Smooth muscle cell (in vitro differentiated cells): Measurements from ENCODE around the gene ARHGAP24. TPM values are rescaled to one million over a fixed set of nuclear protein-coding genes. Genes with fewer than 3 reads are reported as not detected.

Source experiments
- DNase-seq: peaks from one replicate; lab custom pipeline; 2025; ENCODE audit not compliant: unreplicated experiment; lab: John Stamatoyannopoulos, UW
- H2AFZ ChIP-seq: fragments of 200-600 bp; sonication (generic); 2 replicates; pipeline ENCODE4 v1.6.0; 2016; ENCODE audit warnings: antibody characterized with exemption, low read depth, mild to moderate bottlenecking
- H3F3A ChIP-seq: fragments of 200-600 bp; sonication (generic); 2 replicates; pipeline ENCODE4 v1.6.0; 2017; ENCODE audit warnings: antibody characterized with exemption, low read depth
- H3K27ac ChIP-seq: fragments of 200-600 bp; sonication (generic); 2 replicates; pipeline ENCODE4 v1.5.1; 2016; ENCODE audit warnings: low read depth, mild to moderate bottlenecking
- H3K27me3 ChIP-seq: fragments of 200-600 bp; sonication (generic); 2 replicates; pipeline ENCODE4 v1.6.1; 2016; ENCODE audit warnings: low read depth, mild to moderate bottlenecking
- H3K36me3 ChIP-seq: fragments of 200-600 bp; sonication (generic); 2 replicates; pipeline ENCODE4 v1.5.1; 2016; ENCODE audit warnings: low read depth
- H3K4me1 ChIP-seq: fragments of 200-600 bp; sonication (generic); 2 replicates; pipeline ENCODE4 v1.5.1; 2016; ENCODE audit warnings: low read depth
- H3K4me2 ChIP-seq: fragments of 200-600 bp; sonication (generic); 2 replicates; pipeline ENCODE4 v1.6.0; 2016; ENCODE audit warnings: mild to moderate bottlenecking
- H3K4me3 ChIP-seq: fragments of 200-600 bp; sonication (generic); 2 replicates; pipeline ENCODE4 v1.5.1; 2016; ENCODE audit warnings: mild to moderate bottlenecking
- H3K79me2 ChIP-seq: fragments of 200-600 bp; sonication (generic); 2 replicates; pipeline ENCODE4 v1.6.0; 2016; ENCODE audit warnings: low read depth, mild to moderate bottlenecking
- H3K9ac ChIP-seq: fragments of 200-600 bp; sonication (generic); 2 replicates; pipeline ENCODE4 v1.6.0; 2016; ENCODE audit warnings: low read depth
- H3K9me3 ChIP-seq: fragments of 200-600 bp; sonication (generic); replicated peaks from 2 replicates; pipeline ENCODE4 v1.5.1; 2016; ENCODE audit warnings: low read depth
- H4K20me1 ChIP-seq: fragments of 200-600 bp; sonication (generic); 2 replicates; pipeline ENCODE4 v1.6.0; 2016; ENCODE audit warnings: low read depth
- WGBS: methylation state at CpG from one replicate; pipeline ENCODE4 v1.1.7; 2016; ENCODE audit warnings: low lambda C conversion rate; 5-methylcytosine and 5-hydroxymethylcytosine counted together
- polyA plus RNA-seq: library from polyadenylated mRNA; unstranded; fragments of >200 nt; fragmentation: Nextera tagmentation; extraction: Ambion mirVana; gene quantifications from 2 replicates; pipeline ENCODE4 v1.2.1, GENCODE V29; 2016
- total RNA-seq: library from RNA; depleted of rRNA; stranded (reverse); fragments of >200 nt; gene quantifications from 2 replicates; pipeline ENCODE4 v1.2.3, GENCODE V29; 2014
- TF ChIP-seq, protein P1 (sequence below): fragments of 200-600 bp; sonication (generic); IDR thresholded peaks from 2 replicates; pipeline ENCODE4 v1.5.1; 2017; ENCODE audit warnings: borderline replicate concordance, mild to moderate bottlenecking, antibody characterized with exemption; ENCODE audit not compliant: insufficient read depth, poor library complexity, severe bottlenecking

Gene ARHGAP24
- total and polyA plus RNA-seq, 2 experiments from 2014 or later: 4.9 to 18.2 TPM

- Histone ChIP-seq H3K9me3 (no peaks in the 10 kb centered on the region), H3K4me1 (no peaks in the 10 kb centered on the region), H3F3A (no peaks in the 10 kb centered on the region), H3K4me3 (no peak overlapping the region), H3K27me3 (no peaks in the 10 kb centered on the region), H2AFZ (no peak overlapping the region), H3K9ac (no peak overlapping the region), H3K36me3 (no peaks in the 10 kb centered on the region), H4K20me1 (no peaks in the 10 kb centered on the region), H3K27ac (no peak overlapping the region), H3K79me2 (no peaks in the 10 kb centered on the region), H3K4me2 (no peak overlapping the region)
- no peak for DNase-seq
- 96% methylated on average over 1 of the region's 1 CpG for WGBS
- TF ChIP-seq, protein P1, sequence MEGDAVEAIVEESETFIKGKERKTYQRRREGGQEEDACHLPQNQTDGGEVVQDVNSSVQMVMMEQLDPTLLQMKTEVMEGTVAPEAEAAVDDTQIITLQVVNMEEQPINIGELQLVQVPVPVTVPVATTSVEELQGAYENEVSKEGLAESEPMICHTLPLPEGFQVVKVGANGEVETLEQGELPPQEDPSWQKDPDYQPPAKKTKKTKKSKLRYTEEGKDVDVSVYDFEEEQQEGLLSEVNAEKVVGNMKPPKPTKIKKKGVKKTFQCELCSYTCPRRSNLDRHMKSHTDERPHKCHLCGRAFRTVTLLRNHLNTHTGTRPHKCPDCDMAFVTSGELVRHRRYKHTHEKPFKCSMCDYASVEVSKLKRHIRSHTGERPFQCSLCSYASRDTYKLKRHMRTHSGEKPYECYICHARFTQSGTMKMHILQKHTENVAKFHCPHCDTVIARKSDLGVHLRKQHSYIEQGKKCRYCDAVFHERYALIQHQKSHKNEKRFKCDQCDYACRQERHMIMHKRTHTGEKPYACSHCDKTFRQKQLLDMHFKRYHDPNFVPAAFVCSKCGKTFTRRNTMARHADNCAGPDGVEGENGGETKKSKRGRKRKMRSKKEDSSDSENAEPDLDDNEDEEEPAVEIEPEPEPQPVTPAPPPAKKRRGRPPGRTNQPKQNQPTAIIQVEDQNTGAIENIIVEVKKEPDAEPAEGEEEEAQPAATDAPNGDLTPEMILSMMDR: no peak
Observed at GRCh38 chr4:85684676-85685075, 209.7 kb downstream of the ARHGAP24 start.

DNA sequence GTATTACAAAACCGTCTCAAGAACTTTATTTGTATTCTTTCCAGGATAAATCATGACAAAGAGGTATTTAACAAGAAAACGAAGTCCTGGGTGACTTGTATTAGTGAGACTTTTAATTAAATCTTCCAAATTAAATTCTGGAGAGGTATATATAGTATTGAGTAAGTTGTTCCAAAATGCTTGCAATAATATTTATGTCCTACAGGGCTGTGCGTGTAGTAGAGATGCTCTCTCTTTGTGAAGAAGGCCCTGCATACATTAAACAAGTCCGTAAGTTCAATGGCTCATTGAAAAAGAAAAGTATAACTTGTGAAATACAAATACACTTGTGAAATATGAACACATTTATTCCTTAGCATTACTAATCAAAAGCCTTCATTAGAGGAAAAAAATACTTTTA, 211.4 kb downstream of the ARHGAP24 start:
- no peak for DNase-seq
- Histone ChIP-seq H3K27ac (no peak overlapping the region), H3K9me3 (no peaks in the 10 kb centered on the region), H3F3A (no peaks in the 10 kb centered on the region), H3K4me2 (no peak overlapping the region), H3K79me2 (no peaks in the 10 kb centered on the region), H3K27me3 (no peaks in the 10 kb centered on the region), H3K4me1 (no peaks in the 10 kb centered on the region), H3K36me3 (no peaks in the 10 kb centered on the region), H3K9ac (no peak overlapping the region), H4K20me1 (no peaks in the 10 kb centered on the region), H2AFZ (no peak overlapping the region), H3K4me3 (no peak overlapping the region)
- TF ChIP-seq, protein P1: no peak
- WGBS: 80% methylated on average over 4 of the region's 4 CpGs

GRCh38 chr4:85688055-85688740, 213.2 kb downstream of the ARHGAP24 start:
- no peaks in the 10 kb centered on the region for H3K36me3 ChIP-seq
- no peak for DNase-seq
- WGBS: 94% methylated on average over 6 of the region's 6 CpGs
- no peak overlapping the region for H3K27ac ChIP-seq
- no peaks in the 10 kb centered on the region for H3K9me3 ChIP-seq
- no peak overlapping the region for H3K4me3 ChIP-seq
- no peaks in the 10 kb centered on the region for H4K20me1 ChIP-seq
- TF ChIP-seq, protein P1: no peak
- no peaks in the 10 kb centered on the region for H3K79me2 ChIP-seq
- H3F3A ChIP-seq: no peaks in the 10 kb centered on the region
- no peak overlapping the region for H3K9ac ChIP-seq
- no peaks in the 10 kb centered on the region for H3K4me1 ChIP-seq
- H3K27me3 ChIP-seq: no peaks in the 10 kb centered on the region
- no peak overlapping the region for H3K4me2 ChIP-seq
- no peak overlapping the region for H2AFZ ChIP-seq

- Histone ChIP-seq H3K27me3 (no peaks in the 10 kb centered on the region), H3K36me3 (no peaks in the 10 kb centered on the region), H3K4me3 (no peak overlapping the region), H3K4me2 (no peak overlapping the region), H3K9ac (no peak overlapping the region), H3K4me1 (no peaks in the 10 kb centered on the region), H4K20me1 (no peaks in the 10 kb centered on the region), H3K9me3 (no peaks in the 10 kb centered on the region), H3F3A (no peaks in the 10 kb centered on the region), H3K79me2 (no peaks in the 10 kb centered on the region), H3K27ac (no peak overlapping the region), H2AFZ (no peak overlapping the region)
- WGBS: 95% methylated on average over 2 of the region's 2 CpGs
- TF ChIP-seq, protein P1: no peak
- no peak for DNase-seq
Observed at GRCh38 chr4:85696661-85697060, 221.7 kb downstream of the ARHGAP24 start.
